HEK293 (cell line): Measurements from ENCODE around the gene SLC26A1.

ENCODE experiments used
- CTCF ChIA-PET: fragments of 350-600 bp; formaldehyde crosslinking; extraction: SDS; loops from one replicate; lab custom pipeline; 2021; ENCODE audit warnings: antibody characterized with exemption; lab: Yijun Ruan, JAX
- POLR2A ChIA-PET: fragments of 300-600 bp; formaldehyde crosslinking; extraction: SDS; loops from one replicate; lab custom pipeline; 2020; ENCODE audit warnings: antibody characterized with exemption, inconsistent platforms; lab: Yijun Ruan, JAX
- H3K27ac ChIP-seq: fragments of 200-500 bp; sonication (Bioruptor generic); 2 replicates; pipeline ENCODE4 v1.5.1; 2014; ENCODE audit warnings: low read depth, low read length, control low read depth, inconsistent platforms; ENCODE audit errors: extremely low read depth
- H3K36me3 ChIP-seq, 2 experiments: fragments of 200-500 bp in 1 of 2; sonication (Bioruptor generic) in 1 of 2; 1 replicate in 1 of 2; 2 replicates in 1 of 2; pipeline ENCODE4 v1.5.1; 2014 to 2017; ENCODE audit warnings: inconsistent platforms in 2 of 2, low read length in 2 of 2; ENCODE audit not compliant: control insufficient read depth in 2 of 2, insufficient read depth in 1 of 2
- H3K4me1 ChIP-seq: fragments of 200-500 bp; sonication (Bioruptor generic); 2 replicates; pipeline ENCODE4 v1.5.1; 2014; ENCODE audit warnings: mild to moderate bottlenecking, low read length, inconsistent platforms; ENCODE audit not compliant: control insufficient read depth, insufficient read depth
- H3K4me3 ChIP-seq: 2 replicates; pipeline ENCODE4 v1.5.1; 2011; ENCODE audit warnings: low read depth, mild to moderate bottlenecking, control low read depth, low read length, moderate library complexity
- H3K9me3 ChIP-seq: fragments of 200-500 bp; sonication (Bioruptor generic); 2 replicates; pipeline ENCODE4 v1.5.1; 2014; ENCODE audit warnings: low read depth, low read length, inconsistent platforms; ENCODE audit not compliant: control insufficient read depth, insufficient read depth
- GLIS2 ChIP-seq: fragments of 450-650 bp; formaldehyde crosslinking; IDR thresholded peaks from 2 replicates; pipeline ENCODE4 v1.5.1; 2016; ENCODE audit warnings: missing biosample characterization, missing genetic modification characterization
- HOXA7 ChIP-seq: sonication (generic); formaldehyde crosslinking; IDR thresholded peaks from 2 replicates; pipeline ENCODE4 v1.8.1; 2022; ENCODE audit warnings: missing genetic modification reagents, borderline replicate concordance
- KLF8 ChIP-seq: fragments of 450-650 bp; formaldehyde crosslinking; IDR thresholded peaks from 2 replicates; pipeline ENCODE4 v1.5.1; 2016; ENCODE audit warnings: missing biosample characterization, missing genetic modification characterization
- MEIS1 ChIP-seq: sonication (generic); formaldehyde crosslinking; IDR thresholded peaks from 2 replicates; pipeline ENCODE4 v1.8.1; 2022; ENCODE audit warnings: missing genetic modification reagents, mild to moderate bottlenecking, borderline replicate concordance
- SP2 ChIP-seq: fragments of 450-650 bp; formaldehyde crosslinking; IDR thresholded peaks from 2 replicates; pipeline ENCODE4 v1.5.1; 2016; ENCODE audit warnings: missing biosample characterization, missing genetic modification characterization
- YY2 ChIP-seq: fragments of 450-650 bp; formaldehyde crosslinking; IDR thresholded peaks from 2 replicates; pipeline ENCODE4 v1.5.1; 2016; ENCODE audit warnings: missing biosample characterization, missing genetic modification characterization
- ZBTB8A ChIP-seq: fragments of 450-650 bp; formaldehyde crosslinking; IDR thresholded peaks from 2 replicates; pipeline ENCODE4 v1.5.1; 2016; ENCODE audit warnings: missing biosample characterization, missing genetic modification characterization
- ZEB2 ChIP-seq: fragments of 450-650 bp; formaldehyde crosslinking; IDR thresholded peaks from 2 replicates; pipeline ENCODE4 v1.5.1; 2016; ENCODE audit warnings: missing biosample characterization, missing genetic modification characterization
- ZIC2 ChIP-seq: fragments of 450-650 bp; formaldehyde crosslinking; IDR thresholded peaks from 2 replicates; pipeline ENCODE4 v1.5.1; 2016; ENCODE audit warnings: missing biosample characterization, missing genetic modification characterization
- ZNF10 ChIP-seq: fragments of 450-650 bp; formaldehyde crosslinking; IDR thresholded peaks from 2 replicates; pipeline ENCODE4 v1.5.1; 2017; ENCODE audit warnings: missing biosample characterization, missing genetic modification characterization
- ZNF138 ChIP-seq: fragments of 450-650 bp; formaldehyde crosslinking; IDR thresholded peaks from 2 replicates; pipeline ENCODE4 v1.5.1; 2016; ENCODE audit warnings: missing biosample characterization, missing genetic modification characterization, borderline replicate concordance
- ZNF169 ChIP-seq: fragments of 450-650 bp; formaldehyde crosslinking; IDR thresholded peaks from 2 replicates; pipeline ENCODE4 v1.5.1; 2016; ENCODE audit warnings: missing biosample characterization, missing genetic modification characterization
- ZNF302 ChIP-seq: fragments of 450-650 bp; formaldehyde crosslinking; IDR thresholded peaks from 2 replicates; pipeline ENCODE4 v1.5.1; 2016; ENCODE audit warnings: missing biosample characterization, missing genetic modification characterization, low read depth
- ZNF350 ChIP-seq: fragments of 450-650 bp; formaldehyde crosslinking; IDR thresholded peaks from 2 replicates; pipeline ENCODE4 v1.5.0; 2017; ENCODE audit warnings: missing biosample characterization, mild to moderate bottlenecking, missing genetic modification characterization
- ZNF530 ChIP-seq: fragments of 450-650 bp; formaldehyde crosslinking; IDR thresholded peaks from 2 replicates; pipeline ENCODE4 v1.5.1; 2016; ENCODE audit warnings: low read depth, missing biosample characterization, missing genetic modification characterization
- ZNF623 ChIP-seq: fragments of 450-650 bp; formaldehyde crosslinking; IDR thresholded peaks from 2 replicates; pipeline ENCODE4 v1.5.1; 2016; ENCODE audit warnings: missing biosample characterization, missing genetic modification characterization
- ZNF626 ChIP-seq: fragments of 450-650 bp; sonication (Bioruptor Pico); formaldehyde crosslinking; IDR thresholded peaks from 2 replicates; pipeline ENCODE4 v1.5.1; 2018; ENCODE audit warnings: missing biosample characterization, missing genetic modification characterization, inconsistent platforms
- ZNF747 ChIP-seq: fragments of 450-650 bp; formaldehyde crosslinking; IDR thresholded peaks from 2 replicates; pipeline ENCODE4 v1.5.1; 2016; ENCODE audit warnings: missing biosample characterization, missing genetic modification characterization
- ZNF837 ChIP-seq: fragments of 450-650 bp; formaldehyde crosslinking; IDR thresholded peaks from 2 replicates; pipeline ENCODE4 v1.5.1; 2016; ENCODE audit warnings: missing biosample characterization, missing genetic modification characterization
- TF ChIP-seq, protein P1 (sequence below): fragments of 450-650 bp; formaldehyde crosslinking; IDR thresholded peaks from 2 replicates; pipeline ENCODE4 v1.5.1; 2016; ENCODE audit warnings: missing biosample characterization, missing genetic modification characterization
- TF ChIP-seq, protein P2 (sequence below): fragments of 450-650 bp; formaldehyde crosslinking; IDR thresholded peaks from 2 replicates; pipeline ENCODE4 v1.5.1; 2016; ENCODE audit warnings: missing biosample characterization, missing genetic modification characterization
- TF ChIP-seq, protein P3 (sequence below): fragments of 450-650 bp; formaldehyde crosslinking; IDR thresholded peaks from 2 replicates; pipeline ENCODE4 v1.5.1; 2017; ENCODE audit warnings: missing biosample characterization, missing genetic modification characterization

The SLC26A1 gene

DNA sequence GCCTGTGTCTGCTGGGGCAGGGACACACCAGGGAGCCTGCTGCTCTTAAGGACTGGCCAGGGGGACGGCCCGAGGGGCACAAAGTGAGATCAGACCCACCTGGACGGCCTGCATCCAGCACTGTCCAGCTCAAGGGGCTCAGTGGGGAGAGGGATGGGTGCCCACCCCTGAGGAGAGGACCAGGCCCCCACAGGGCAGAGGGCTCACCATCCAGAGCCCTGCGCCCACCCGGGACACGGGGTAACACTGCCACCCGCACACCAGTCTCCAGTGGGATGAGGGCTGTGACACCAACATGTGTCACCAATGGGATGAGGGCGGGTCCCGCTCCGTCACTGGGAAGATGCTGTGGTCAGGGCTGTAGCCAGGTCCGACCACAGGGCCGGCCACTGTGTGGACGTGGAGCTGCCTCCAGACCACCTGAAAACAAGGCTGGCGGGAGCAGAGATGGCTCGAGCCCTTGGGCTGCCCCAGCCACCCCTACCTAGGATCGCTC, 33.0 kb downstream of the SLC26A1 start:
- ChIA-PET POLR2A (no interaction called here), CTCF (no interaction called here)
- Histone ChIP-seq H3K4me1 (no peaks in the 10 kb centered on the region), H3K27ac (no peak overlapping the region), H3K9me3 (no peaks in the 10 kb centered on the region), H3K4me3 (no peak overlapping the region), H3K36me3 (peaks cover 0 to 68% of the 10 kb centered on the region in 2 experiments; a peak in 1 of 3 replicates)
- TF ChIP-seq HOXA7 (CRISPR knock-in tag) (no peak), ZNF169 (tag by site-specific recombination) (no peak), ZIC2 (tag by site-specific recombination) (no peak), ZNF10 (tag by site-specific recombination) (no peak), ZNF302 (tag by site-specific recombination) (no peak), ZNF138 (tag by site-specific recombination) (no peak), ZNF623 (no peak), SP2 (tag by site-specific recombination) (no peak), ZNF350 (tag by site-specific recombination) (no peak), ZNF837 (tag by site-specific recombination) (no peak), ZNF747 (tag by site-specific recombination) (no peak), ZEB2 (no peak), YY2 (no peak), ZNF626 (tag by site-specific recombination) (no peak), KLF8 (tag by site-specific recombination) (no peak), ZBTB8A (tag by site-specific recombination) (no peak), MEIS1 (CRISPR knock-in tag) (no peak)
- TF ChIP-seq, protein P1, sequence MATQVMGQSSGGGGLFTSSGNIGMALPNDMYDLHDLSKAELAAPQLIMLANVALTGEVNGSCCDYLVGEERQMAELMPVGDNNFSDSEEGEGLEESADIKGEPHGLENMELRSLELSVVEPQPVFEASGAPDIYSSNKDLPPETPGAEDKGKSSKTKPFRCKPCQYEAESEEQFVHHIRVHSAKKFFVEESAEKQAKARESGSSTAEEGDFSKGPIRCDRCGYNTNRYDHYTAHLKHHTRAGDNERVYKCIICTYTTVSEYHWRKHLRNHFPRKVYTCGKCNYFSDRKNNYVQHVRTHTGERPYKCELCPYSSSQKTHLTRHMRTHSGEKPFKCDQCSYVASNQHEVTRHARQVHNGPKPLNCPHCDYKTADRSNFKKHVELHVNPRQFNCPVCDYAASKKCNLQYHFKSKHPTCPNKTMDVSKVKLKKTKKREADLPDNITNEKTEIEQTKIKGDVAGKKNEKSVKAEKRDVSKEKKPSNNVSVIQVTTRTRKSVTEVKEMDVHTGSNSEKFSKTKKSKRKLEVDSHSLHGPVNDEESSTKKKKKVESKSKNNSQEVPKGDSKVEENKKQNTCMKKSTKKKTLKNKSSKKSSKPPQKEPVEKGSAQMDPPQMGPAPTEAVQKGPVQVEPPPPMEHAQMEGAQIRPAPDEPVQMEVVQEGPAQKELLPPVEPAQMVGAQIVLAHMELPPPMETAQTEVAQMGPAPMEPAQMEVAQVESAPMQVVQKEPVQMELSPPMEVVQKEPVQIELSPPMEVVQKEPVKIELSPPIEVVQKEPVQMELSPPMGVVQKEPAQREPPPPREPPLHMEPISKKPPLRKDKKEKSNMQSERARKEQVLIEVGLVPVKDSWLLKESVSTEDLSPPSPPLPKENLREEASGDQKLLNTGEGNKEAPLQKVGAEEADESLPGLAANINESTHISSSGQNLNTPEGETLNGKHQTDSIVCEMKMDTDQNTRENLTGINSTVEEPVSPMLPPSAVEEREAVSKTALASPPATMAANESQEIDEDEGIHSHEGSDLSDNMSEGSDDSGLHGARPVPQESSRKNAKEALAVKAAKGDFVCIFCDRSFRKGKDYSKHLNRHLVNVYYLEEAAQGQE (tag by site-specific recombination), result no peak
- TF ChIP-seq, protein P2, sequence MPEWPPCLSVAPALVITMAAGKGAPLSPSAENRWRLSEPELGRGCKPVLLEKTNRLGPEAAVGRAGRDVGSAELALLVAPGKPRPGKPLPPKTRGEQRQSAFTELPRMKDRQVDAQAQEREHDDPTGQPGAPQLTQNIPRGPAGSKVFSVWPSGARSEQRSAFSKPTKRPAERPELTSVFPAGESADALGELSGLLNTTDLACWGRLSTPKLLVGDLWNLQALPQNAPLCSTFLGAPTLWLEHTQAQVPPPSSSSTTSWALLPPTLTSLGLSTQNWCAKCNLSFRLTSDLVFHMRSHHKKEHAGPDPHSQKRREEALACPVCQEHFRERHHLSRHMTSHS (tag by site-specific recombination), result no peak
- TF ChIP-seq, protein P3, sequence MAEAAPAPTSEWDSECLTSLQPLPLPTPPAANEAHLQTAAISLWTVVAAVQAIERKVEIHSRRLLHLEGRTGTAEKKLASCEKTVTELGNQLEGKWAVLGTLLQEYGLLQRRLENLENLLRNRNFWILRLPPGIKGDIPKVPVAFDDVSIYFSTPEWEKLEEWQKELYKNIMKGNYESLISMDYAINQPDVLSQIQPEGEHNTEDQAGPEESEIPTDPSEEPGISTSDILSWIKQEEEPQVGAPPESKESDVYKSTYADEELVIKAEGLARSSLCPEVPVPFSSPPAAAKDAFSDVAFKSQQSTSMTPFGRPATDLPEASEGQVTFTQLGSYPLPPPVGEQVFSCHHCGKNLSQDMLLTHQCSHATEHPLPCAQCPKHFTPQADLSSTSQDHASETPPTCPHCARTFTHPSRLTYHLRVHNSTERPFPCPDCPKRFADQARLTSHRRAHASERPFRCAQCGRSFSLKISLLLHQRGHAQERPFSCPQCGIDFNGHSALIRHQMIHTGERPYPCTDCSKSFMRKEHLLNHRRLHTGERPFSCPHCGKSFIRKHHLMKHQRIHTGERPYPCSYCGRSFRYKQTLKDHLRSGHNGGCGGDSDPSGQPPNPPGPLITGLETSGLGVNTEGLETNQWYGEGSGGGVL (tag by site-specific recombination), result no peak

DNA sequence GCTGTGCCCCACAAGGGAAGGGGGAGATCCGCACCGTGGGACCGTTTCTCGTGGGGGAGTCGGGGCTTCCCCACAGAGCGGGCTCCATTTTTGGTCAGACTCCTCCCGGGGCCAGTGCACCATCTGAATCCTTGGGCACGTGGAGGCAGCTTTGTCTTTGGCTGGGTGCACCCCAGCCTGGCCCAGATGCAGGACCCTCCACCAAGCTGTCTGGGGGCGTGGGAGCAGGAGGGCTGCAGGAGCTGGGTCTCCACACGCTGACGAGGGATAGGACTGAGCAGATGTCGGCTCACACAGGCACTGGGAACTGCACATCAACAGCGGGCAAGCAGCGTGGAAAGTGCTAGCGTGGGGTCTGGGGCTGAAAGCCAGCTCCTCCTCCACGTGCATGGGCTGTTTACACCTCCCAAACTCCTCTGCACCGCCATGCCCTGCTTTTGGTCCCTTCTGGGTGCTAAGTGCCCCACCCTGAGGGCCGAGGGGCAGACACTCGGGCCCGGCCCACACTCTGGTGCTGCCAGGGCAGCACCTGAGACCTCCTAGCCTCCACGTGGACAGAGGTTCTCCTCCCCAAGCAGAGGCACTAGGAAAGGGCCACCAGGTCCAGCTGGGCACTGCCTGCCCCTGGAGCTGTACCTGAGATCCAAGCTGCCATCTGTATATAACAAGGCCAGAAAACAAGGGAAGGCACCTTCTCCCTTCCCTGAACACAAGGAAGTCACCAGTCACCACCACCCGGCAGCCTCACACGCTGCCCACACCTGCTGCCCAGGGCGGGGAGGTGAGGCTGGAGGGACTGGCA, 33.7 kb downstream of the SLC26A1 start:
- H3K36me3 ChIP-seq, result peaks cover 0 to 64% of the 10 kb centered on the region in 2 experiments; a peak in 1 of 3 replicates
- CTCF ChIA-PET, result no interaction called here
- H3K27ac ChIP-seq, result no peak overlapping the region
- POLR2A ChIA-PET, result no interaction called here
- no peak for TF ChIP-seq ZNF530
- 0 out of 2 replicates have a peak, but pooled peaks have one; percentile 7 for TF ChIP-seq GLIS2 (tag by site-specific recombination)
- no peak for TF ChIP-seq HOXA7 (CRISPR knock-in tag)
- H3K4me1 ChIP-seq, result no peaks in the 10 kb centered on the region
- H3K4me3 ChIP-seq, result no peak overlapping the region
- H3K9me3 ChIP-seq, result no peaks in the 10 kb centered on the region
